NCI-H82 treated with DMSO at 0.1 percent for 48 hours (cell line): ENCODE results near the gene PREP.
"Not testable (repeated sequence)": the region's sequence is repeated elsewhere in the genome, so short reads cannot be mapped to it uniquely, and the experiment has no call there.

Source experiments
- DNase-seq: peaks from one replicate; lab custom pipeline; 2025; ENCODE audit not compliant: unreplicated experiment; lab: John Stamatoyannopoulos, UW

Gene PREP

DNA sequence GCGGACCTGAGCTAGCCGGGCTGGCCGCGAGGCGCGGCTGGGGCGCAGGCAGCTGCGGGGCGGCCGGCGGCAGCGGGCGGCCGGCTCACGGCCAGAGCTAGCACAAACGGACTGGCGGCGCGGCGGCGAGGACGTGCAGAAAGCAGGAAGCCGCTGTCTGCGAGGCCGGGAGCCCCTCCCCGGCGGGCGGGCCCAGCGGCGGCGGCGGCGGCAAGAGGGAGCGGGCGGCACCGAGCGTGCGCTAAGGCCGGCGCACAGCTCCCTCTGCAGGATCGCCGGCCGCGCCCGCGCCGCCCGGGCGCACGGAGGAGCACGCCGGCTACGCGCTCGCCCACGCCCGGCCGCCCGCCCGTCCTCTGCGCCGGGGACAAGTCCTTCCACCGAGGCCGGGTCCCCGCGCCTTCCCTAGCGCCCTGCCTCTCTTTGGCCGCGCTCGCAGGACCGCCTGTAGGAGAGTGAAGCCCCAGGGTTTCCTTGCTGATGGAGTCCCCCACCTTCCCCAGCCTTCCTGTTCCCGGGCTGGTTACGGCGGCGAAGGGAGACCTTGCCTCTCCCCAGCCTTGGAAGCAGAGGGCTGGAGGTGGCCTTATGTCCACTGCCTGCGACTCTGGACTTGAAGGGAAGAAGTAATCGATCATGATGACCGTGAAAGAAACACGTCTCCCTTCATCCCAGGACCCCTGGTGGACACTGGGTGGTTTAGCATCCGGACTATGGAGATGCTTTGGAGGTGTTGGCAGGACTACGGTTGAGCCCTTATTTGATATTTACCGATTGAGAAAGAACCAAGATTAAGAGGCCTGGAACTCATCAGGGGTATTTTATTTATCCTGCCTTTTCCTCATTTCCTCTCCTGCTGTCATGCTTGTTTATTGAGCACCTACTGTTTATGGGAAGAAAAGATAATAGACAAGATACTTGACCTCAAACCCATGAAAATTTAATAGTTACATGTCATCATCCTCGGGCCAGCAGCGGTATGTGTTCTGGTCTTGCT, at the start of gene PREP:
Gene PREP (minus strand): TSS at position 144 of the 997 bp plus-strand sequence. CDS start 191 bp downstream, outside the sequence.
- DNase-seq: peak; percentile 24

GRCh38 chr6:105452376-105452775, 49.5 kb upstream of the PREP start:
- no peak for DNase-seq

DNA sequence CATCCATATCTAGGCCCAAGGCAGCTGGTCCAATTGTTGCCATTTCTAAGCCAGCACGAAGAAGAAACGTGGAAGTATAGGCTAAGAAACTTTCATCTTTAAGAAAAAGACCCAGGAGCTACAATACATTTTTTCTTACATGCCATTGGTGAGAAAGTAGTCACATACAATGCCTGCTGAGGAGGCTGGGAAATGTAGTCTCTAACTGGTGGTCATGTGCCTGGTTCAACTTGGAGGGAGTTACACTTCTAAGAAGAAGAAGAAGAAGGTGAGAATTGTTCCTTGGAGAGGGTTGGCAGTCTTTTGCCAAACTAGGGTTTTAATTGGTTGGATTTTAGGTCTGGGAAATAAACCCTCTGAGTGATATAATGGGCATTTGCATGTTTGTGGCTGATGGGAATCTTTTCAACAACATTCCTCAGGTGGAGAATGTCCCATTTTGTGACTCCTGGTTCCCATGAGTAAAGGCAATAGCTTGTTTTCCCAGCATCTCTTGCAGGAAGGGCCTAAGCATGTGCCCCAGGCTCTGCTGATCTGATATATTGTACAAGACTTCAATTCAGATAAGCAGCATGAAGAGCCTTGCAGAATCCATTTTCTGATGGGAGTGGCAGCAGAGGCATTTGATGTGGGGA, 47.0 kb upstream of the PREP start:
- no peak for DNase-seq

- DNase-seq: no peak
Observed at GRCh38 chr6:105445481-105445880, 42.6 kb upstream of the PREP start.

DNA sequence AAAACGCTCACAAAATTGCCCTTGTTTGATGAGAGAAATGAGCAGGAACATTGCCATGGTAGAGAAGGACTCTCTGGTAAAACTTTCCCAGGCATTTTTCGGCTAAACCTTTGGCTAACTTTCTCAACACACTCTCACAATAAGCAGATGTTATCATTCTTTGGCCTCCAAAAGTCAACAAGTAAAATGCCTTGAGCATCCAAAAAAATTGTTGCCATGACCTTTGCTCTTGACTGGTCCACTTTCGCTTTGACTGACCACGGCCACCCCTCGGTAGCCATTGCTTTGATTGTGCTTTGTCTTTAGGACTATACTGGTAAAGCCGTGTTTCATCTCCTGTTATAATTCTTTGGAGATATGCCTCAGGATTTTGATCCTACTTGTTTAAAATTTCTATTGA, 41.1 kb upstream of the PREP start:
- DNase-seq: no peak

DNA sequence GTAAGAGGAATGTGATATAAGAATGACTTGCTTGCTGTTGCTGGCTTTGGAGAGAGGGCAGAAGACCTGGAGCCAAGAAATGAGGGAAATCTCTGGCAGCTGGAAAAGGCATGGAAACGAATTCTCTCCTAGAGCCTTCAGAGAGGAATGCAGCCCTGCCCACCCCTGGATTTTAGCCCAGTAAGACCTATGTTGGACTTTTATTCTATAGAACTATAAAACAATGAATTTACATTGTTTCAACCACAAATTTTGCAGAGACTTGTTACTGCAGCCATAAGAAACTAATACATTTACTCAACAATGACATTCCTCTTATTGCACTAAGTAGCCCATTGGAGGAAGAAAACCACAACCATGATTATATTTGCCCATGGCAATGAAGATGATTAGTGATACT, 39.5 kb upstream of the PREP start:
- DNase-seq: no peak

GRCh38 chr6:105437236-105437635, 34.4 kb upstream of the PREP start:
- DNase-seq: no peak

DNA sequence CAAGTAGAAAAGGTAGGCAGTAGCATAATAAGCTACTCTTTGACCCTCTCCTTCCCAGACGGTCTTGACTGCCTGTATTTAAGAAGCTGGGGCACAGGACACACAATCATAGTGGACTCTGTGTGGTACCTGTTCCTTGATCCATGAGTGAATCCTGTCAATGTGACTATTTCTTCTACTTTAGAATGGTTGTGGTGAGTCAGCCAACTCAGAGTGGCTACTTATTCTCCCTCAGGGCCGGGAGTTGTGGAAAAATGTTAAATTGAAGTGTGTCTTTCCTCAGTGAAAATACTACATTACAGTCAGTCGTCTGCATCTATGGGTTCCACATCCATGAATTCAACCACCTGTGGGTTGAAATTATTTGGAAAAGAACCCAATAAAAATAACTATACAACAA, 30.8 kb upstream of the PREP start:
- DNase-seq: no peak

DNA sequence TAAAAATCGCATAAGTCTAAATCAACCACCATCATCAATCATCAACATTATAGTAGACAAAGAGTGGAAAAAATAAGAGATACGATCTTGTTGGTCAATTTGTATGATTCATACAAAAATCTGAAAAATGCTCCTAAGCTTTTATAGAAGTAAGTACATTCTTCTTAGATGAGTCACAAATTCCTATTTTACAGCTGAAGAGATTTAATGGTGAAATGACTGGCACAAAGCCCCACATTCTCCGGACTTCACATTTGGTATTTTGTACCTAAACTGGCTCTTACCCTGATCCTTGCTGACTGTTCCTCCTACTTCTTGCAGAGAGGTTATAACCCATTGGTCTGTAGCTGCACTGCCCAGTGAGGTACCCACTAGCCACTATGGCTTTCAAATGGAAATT, 29.9 kb upstream of the PREP start:
- no peak for DNase-seq

DNA sequence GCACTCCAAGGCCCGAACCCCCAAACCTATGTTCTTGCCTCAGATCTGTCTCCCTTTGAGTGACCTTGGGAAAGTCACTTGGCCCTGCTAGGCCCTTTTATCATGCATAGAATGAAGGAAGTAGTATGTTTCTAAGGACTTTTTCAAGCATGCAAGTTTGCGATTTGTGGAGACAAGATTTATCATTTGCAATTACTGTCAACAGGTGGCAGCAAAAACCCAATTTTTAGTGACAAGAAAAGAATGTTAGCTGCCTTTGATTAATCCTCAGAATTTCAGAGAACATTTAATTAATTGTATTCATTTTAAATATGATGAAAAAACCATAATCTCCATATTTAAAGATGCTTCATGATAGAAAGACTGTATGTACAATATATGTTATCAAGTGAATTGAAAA, 28.3 kb upstream of the PREP start:
- no peak for DNase-seq

DNA sequence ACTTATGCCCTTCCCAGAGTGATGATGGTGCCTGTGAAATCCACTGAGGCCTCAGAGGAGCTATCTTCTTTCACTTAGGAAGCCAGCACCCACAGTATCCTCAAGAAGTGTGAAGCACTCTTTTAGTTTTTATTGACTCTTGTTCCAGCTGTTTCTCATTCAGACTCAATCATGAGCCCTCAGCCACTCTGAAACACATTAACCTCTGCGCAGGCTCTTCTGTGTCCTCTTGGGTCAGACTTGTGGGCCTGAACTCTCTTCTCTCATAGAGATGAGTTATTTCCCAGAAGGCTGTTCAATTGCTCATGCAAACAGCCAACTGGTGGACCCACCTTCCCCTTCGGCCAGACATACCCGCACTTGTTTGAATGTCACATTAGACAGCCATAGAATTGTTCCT, 27.8 kb upstream of the PREP start:
- DNase-seq: no peak

DNA sequence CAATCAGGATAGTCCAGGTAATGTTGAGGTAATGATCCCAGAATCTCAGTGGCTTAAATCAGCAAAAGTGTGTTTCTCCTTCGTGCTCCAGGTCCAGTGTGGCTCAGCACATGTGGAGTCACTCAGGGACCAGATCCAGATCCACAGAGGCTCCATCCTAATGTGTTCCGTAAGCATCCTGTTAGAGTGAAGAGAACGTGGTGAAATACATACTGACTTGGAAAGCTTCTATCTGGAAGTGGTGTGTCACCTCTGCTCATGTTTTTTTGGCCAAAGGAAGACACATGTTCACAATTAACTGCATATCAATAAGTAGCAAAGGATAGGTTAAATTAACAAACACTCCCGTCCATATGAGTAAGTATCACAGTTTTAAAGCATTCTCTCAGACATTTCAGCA, 26.8 kb upstream of the PREP start:
- DNase-seq: no peak

- DNase-seq: no peak
Observed at GRCh38 chr6:105428342-105428957, 25.6 kb upstream of the PREP start.

DNA sequence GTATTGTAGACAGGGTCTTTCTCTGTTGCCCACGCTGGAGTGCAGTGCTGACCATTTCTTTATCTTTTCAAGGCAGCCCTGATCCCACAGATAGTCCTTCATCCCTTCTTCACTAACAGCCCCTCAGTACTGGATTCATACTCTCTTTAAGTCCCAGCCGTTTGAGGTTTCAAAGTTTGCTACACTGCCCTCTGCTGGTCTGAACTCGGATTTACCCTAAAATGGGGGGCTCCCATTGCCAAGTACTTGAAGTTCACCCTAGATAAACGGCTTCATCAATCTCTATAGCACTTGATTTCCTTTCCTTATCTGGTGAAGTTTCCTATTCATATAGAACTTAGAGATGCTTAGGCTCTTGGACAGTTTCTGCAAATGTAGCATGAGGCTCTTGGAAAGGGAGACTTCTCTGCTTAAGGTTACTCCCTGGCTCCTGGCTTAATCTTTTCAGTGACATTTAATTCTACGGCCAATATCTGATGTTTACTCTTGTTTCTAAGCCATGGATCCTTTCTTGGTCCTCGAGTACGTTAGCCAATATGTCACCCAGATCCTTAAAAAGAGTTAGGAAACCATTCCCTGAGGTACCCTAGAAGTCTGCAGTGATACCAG, 21.4 kb upstream of the PREP start:
- DNase-seq: peak; percentile 30

DNA sequence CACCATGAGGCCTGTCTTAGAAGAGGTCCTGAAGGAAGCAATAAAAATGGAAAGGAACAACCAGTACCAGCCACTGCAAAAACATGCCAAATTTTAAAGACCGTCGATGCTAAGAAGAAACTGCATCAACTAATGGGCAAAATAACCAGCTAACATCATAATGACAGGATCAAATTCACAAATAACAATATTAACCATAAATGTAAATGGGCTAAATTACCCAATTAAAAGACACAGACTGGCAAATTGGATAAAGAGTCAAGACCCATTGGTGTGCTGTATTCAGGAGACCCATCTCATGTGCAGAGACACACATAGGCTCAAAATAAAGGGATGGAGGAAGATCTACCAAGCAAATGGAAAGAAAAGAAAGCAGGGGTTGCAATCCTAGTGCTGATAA, 14.1 kb upstream of the PREP start:
- DNase-seq: not testable (repeated sequence)

- no peak for DNase-seq
Observed at GRCh38 chr6:105409734-105410133, 6.9 kb upstream of the PREP start.

DNA sequence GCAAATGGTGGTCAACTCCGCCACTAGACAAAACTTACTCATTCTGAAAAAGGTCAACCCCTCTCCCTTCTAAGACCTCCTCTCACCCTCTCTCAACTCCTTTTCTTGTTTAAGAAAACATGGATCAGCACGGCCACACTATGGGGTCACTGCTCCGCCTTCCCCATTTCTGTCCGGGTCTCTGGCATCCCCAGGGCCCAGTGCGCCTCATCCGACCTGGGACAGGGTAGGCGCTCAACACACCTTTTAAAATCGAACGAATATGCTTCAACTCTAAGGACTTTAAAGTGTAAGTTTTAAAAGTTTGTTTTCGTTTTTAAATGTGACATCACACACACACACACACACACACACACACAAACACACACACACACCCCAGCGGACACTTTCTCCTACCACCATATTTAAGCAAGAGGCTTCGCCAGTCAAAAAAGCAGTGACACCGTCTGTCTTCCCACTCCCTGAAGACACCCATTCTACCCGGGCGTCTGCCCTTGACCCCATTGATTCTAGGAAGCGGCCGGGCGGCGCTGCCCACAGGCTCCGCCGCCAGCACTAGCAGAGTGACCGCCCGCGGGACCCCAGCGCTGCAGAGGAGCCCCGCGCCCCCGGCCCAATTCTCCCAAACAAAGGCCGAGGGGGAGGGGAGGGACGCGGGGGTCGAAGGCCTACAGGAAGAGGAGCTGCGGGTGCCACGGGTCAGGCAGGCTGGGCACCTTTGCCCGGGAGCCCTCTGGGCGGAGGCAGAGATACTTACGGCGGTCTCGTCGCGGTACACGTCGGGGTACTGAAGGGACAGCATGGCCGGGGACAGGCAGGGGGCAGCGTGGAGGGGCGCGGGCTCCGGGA, 568 bp downstream of the PREP start:
- DNase-seq: no peak

DNA sequence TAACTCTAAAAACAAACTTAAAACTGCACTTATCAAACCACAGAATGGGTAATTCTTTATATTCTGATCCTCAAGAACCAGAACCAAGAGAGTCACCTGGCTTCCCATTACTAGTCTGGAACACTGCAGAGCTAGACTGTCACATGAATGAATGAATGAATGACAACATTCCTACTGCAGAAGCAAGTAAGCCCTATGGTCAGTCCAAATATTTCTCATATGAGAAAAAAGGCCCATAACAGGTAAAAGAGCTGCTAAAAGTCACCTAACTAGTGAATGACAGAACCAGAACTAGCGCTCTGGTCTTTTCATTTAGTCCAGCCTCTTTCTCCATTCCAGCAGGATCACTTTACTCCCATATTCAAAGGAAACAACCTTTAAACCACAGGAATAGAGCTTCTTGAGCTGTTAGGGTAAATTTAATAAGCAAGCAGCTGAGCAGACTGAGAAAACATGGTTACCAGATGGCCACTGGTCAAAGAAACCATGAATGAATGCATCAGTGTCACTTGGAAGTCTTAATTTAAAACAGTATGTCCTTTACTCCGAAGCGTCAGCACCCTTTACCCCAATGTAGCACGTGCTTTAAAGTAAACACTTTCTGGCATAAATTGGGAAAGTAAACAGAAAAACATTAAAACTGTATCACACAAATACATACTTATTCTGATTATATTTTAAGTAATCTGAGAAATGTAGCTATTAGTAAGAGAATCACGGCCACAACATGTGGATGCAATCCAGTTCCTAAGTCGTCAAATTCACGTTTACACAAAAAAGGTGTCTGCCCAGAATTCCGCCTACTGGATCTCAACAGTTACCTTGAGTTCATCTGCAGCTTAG, 1.4 kb downstream of the PREP start:
- DNase-seq: no peak

- no peak for DNase-seq
Observed at GRCh38 chr6:105400501-105400900, 2.4 kb downstream of the PREP start.

- DNase-seq: no peak
Observed at GRCh38 chr6:105398859-105399258, 4.0 kb downstream of the PREP start.
